GM18951 (cell line): ENCODE results near the gene ZNF467.

Experiments used
- POLR2A ChIP-seq: IDR thresholded peaks from 4 replicates; pipeline ENCODE4 v1.6.1; 2011; ENCODE audit warnings: mild to moderate bottlenecking; ENCODE audit not compliant: insufficient read length, insufficient read depth; ENCODE audit errors: extremely low read depth
- in situ Hi-C: fragments of 300-500 bp; cut with MboI; formaldehyde crosslinking; loops from one replicate; pipeline ENCODE4 v1.12.0; 2022; ENCODE audit warnings: low sequenced_read_pairs, mixed read lengths, inconsistent platforms; ENCODE audit not compliant: unreplicated experiment

The ZNF467 gene

GRCh38 chr7:149773446-149774236, at the start of gene ZNF467:
Gene ZNF467 (minus strand): TSS chr7:149773588. CDS start chr7:149771032, 2,556 bp downstream.
- in situ Hi-C loops = no loop called here
- TF ChIP-seq POLR2A = no peak

GRCh38 chr7:149822353-149822943, 49.1 kb upstream of the ZNF467 start:
- no peak for TF ChIP-seq POLR2A
- in situ Hi-C loops = no loop called here

GRCh38 chr7:149821191-149822148, 48.1 kb upstream of the ZNF467 start:
- in situ Hi-C loops = no loop called here
- no peak for TF ChIP-seq POLR2A

- no peak for TF ChIP-seq POLR2A
- in situ Hi-C loops = no loop called here
Observed at GRCh38 chr7:149820622-149821190, 47.3 kb upstream of the ZNF467 start.

GRCh38 chr7:149819961-149820340, 46.6 kb upstream of the ZNF467 start:
- in situ Hi-C loops = no loop called here

GRCh38 chr7:149819141-149819960, 46.0 kb upstream of the ZNF467 start:
- in situ Hi-C loops = no loop called here
- TF ChIP-seq POLR2A = no peak

More at GRCh38 chr7:149819961-149820340, 46.6 kb upstream of the ZNF467 start:
- no peak for TF ChIP-seq POLR2A

- in situ Hi-C loops = no loop called here
- TF ChIP-seq POLR2A = no peak
Observed at GRCh38 chr7:149818536-149818840, 45.1 kb upstream of the ZNF467 start.

GRCh38 chr7:149817836-149818535, 44.6 kb upstream of the ZNF467 start:
- no peak for TF ChIP-seq POLR2A
- in situ Hi-C loops = no loop called here

- in situ Hi-C loops = no loop called here
- no peak for TF ChIP-seq POLR2A
Observed at GRCh38 chr7:149817301-149817771, 43.9 kb upstream of the ZNF467 start.

GRCh38 chr7:149816794-149817193, 43.4 kb upstream of the ZNF467 start:
- TF ChIP-seq POLR2A = no peak
- in situ Hi-C loops = no loop called here

- no peak for TF ChIP-seq POLR2A
- in situ Hi-C loops = no loop called here
Observed at GRCh38 chr7:149816267-149816751, 42.9 kb upstream of the ZNF467 start.

GRCh38 chr7:149815661-149816266, 42.4 kb upstream of the ZNF467 start:
- in situ Hi-C loops = no loop called here
- no peak for TF ChIP-seq POLR2A
